Testis (tissue), 2 donors: ENCODE measurements around the gene GATB.

Source experiments
- CTCF ChIP-seq, 3 experiments: fragments of 450-650 bp in 2 of 3; fragments of 200-600 bp in 1 of 3; sonication (generic) in 1 of 3; IDR thresholded peaks; one replicate each; pipeline ENCODE4 v1.5.1; 2016 to 2019; ENCODE audit warnings: antibody characterized with exemption in 3 of 3, mild to moderate bottlenecking in 2 of 3, moderate library complexity in 1 of 3
- POLR2A ChIP-seq: fragments of 450-650 bp; IDR thresholded peaks from one replicate; pipeline ENCODE4 v1.6.1; 2017; ENCODE audit warnings: antibody characterized with exemption, mild to moderate bottlenecking, moderate library complexity

- TF ChIP-seq CTCF (IDR thresholded peaks at IDR 0.05) (no peak), POLR2A (no peak)
These were observed 120.4 kb downstream of the GATB start for GRCh38 chr4:151640381-151640780.
